GM18517 (cell line): ENCODE data around the gene DGAT2.
"Not testable (repeated sequence)": the region's sequence is repeated elsewhere in the genome, so short reads cannot be mapped to it uniquely, and the experiment has no call there.

ENCODE experiments used
- ATAC-seq: cut with Tn5 transposase; IDR thresholded peaks from one replicate; pipeline ENCODE4 v1.9.1; 2021; ENCODE audit warnings: mild to moderate bottlenecking, moderate library complexity; ENCODE audit not compliant: unreplicated experiment

The DGAT2 gene

GRCh38 chr11:75768112-75768908 lies at the start of gene DGAT2:
TSS of gene DGAT2 (plus strand) at chr11:75768778. CDS start at chr11:75768992, 214 bp downstream.
- ATAC-seq: peak; percentile 62

GRCh38 chr11:75719340-75720239 lies 49.0 kb upstream of the DGAT2 start:
- no peak for ATAC-seq

GRCh38 chr11:75720639-75721038 lies 47.9 kb upstream of the DGAT2 start:
- no peak for ATAC-seq

GRCh38 chr11:75721852-75722668 lies 46.5 kb upstream of the DGAT2 start:
- no peak for ATAC-seq

GRCh38 chr11:75722669-75723042 lies 45.9 kb upstream of the DGAT2 start:
- no peak for ATAC-seq

GRCh38 chr11:75725547-75726320 lies 42.8 kb upstream of the DGAT2 start:
- no peak for ATAC-seq

- no peak for ATAC-seq
These were observed 39.6 kb upstream of the DGAT2 start for GRCh38 chr11:75728992-75729391.

- no peak for ATAC-seq
These were observed 37.5 kb upstream of the DGAT2 start for GRCh38 chr11:75731095-75731494.

- no peak for ATAC-seq
These were observed 35.5 kb upstream of the DGAT2 start for GRCh38 chr11:75733071-75733430.

GRCh38 chr11:75733431-75734107 lies 35.0 kb upstream of the DGAT2 start:
- no peak for ATAC-seq

- no peak for ATAC-seq
These were observed 33.9 kb upstream of the DGAT2 start for GRCh38 chr11:75734491-75735180.

GRCh38 chr11:75735181-75735845 lies 33.3 kb upstream of the DGAT2 start:
- no peak for ATAC-seq

- ATAC-seq: no peak
These were observed 31.3 kb upstream of the DGAT2 start for GRCh38 chr11:75737314-75737713.

- no peak for ATAC-seq
These were observed 27.9 kb upstream of the DGAT2 start for GRCh38 chr11:75740681-75741080.

GRCh38 chr11:75743159-75743558 lies 25.4 kb upstream of the DGAT2 start:
- not testable (repeated sequence) for ATAC-seq

GRCh38 chr11:75743711-75744563 lies 24.6 kb upstream of the DGAT2 start:
- no peak for ATAC-seq

GRCh38 chr11:75745807-75746206 lies 22.8 kb upstream of the DGAT2 start:
- no peak for ATAC-seq
